ENCODE results near the gene FRMD5. TPM values are rescaled to one million over a fixed set of nuclear protein-coding genes. Genes with fewer than 3 reads are reported as not detected.
A peak's percentile ranks its signal among the peaks of the same experiment; 100 is the strongest.

Gene FRMD5
- total and polyA plus RNA-seq, 11 donors = 12.5 to 110 (median 55.7) TPM

DNA sequence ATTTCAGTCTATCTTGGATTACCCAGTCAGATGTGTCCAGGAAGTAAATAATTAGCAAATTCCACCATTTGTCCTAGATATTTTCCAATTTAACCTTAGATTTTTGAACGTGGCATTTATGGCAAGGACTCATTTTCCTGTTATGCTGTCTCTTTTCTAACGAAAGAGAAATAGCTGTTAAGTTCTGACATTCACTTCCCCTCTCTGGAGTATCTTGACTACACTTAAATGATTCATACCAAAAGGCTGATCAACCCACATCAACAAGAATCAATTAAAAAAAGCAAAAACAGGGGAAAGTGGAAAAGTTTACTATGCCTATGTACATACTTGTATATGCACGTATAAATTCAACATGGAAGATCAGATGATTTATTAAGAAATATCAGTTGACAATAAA, 149.9 kb downstream of the FRMD5 start:
- WGBS, 4 donors = 54 to 61% (median 58%) methylated on average over 3 of the region's 3 CpGs
- peaks cover 0 to 7% (median 0%) of the 10 kb centered on the region in 12 donors for H3K4me1 ChIP-seq
- ATAC-seq (no peak), DNase-seq (no peak)
- no peak overlapping the region for H3K27ac ChIP-seq
- no peaks in the 10 kb centered on the region for H3K36me3 ChIP-seq
- no peaks in the 10 kb centered on the region for H3K27me3 ChIP-seq
- peaks cover 0 to 5% (median 0%) of the 10 kb centered on the region in 12 donors for H3K9me3 ChIP-seq
- TF ChIP-seq CTCF (IDR thresholded peaks at IDR 0.05) = no peak
- TF ChIP-seq POLR2A (IDR thresholded peaks at IDR 0.05) = no peak
- H3K4me3 ChIP-seq = no peak overlapping the region
- intact Hi-C loops (cut with DNase I) = no loop called here

DNA sequence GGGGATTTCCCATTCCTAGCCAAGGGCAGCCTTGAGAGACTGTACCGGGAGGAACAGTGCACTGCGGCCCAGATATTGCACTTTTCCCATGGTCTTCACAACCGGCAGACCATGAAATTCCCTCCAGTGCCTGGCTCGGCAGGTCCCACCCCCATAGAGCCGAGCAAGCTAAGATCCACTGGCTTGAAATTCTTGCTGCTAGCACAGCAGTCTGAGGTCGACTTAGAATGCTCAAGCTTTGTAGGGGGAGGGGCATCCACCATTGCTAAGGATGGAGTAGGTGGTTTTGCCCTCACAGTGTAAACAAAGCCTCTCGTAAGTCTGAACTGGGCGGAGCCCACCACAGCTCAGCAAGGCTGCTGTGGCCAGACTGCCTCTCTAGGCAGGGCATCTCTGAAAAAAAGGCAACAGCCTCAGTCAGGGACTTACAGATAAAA, 156.3 kb downstream of the FRMD5 start:
- no peak for DNase-seq
- Histone ChIP-seq H3K4me3 (no peak overlapping the region), H3K27ac (no peak overlapping the region), H3K27me3 (peaks cover 0 to 6% (median 0%) of the 10 kb centered on the region in 9 donors), H3K9me3 (peaks cover 0 to 5% (median 0%) of the 10 kb centered on the region in 12 donors), H3K4me1 (peaks cover 0 to 24% (median 1%) of the 10 kb centered on the region in 12 donors), H3K36me3 (no peaks in the 10 kb centered on the region)
- no peak for ATAC-seq
- intact Hi-C loops (cut with DNase I) = loop anchor here in 4 of 10 donors (10.0 kb wide), 3 partner anchors 114 to 134 kb away; no protein-coding TSS in a partner anchor
- 38 to 51% (median 50%) methylated on average over 5 to 8 of the region's 8 CpGs for WGBS, 4 donors
- TF ChIP-seq CTCF (IDR thresholded peaks at IDR 0.05) (no peak), POLR2A (IDR thresholded peaks at IDR 0.05) (no peak)

DNA sequence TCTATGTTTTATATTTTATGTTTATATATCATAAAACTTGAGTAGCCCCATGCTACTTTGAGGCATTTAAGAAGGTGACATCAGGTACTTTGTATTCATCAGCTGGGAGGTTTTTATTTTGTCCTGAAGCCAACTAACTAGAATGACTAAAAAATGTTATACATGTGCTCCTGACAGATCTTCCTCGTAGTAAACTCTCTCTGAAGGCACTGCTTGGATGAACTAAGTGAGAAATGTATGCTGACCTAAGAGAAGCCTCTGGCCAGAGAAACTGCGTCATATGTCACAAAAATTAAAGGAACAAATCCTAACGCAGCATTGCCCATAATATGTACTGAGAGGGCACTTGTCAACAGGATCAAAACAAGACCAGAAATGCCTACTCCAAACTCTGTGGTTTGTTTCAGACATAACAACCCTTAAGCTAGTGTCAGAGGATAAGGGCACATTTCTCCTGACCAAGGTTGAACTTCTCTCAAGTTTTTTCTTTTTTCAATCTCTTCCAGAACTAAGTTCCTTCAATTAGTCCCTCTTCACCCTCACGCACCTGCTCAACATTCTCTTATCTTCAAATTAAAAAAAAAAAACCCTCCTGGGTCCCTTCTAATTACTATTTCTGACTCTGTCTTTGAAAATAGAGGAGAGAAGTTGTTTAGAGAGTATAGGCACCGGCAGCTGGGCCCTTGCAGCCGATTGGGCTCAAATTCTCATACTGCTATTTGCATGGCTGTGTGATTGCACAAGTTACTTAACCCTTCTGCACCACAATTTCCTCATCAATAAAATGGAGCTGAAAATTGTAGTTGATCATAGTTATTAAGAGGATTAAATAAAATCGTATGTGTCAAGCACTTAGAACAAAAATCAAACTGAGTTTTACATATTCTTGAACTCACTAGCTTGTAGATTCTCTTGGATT, 159.0 kb downstream of the FRMD5 start:
- Histone ChIP-seq H3K27ac (peak overlapping the region in 1 of 12 donors; percentile 14), H3K27me3 (peaks cover 0 to 6% (median 0%) of the 10 kb centered on the region in 9 donors), H3K4me1 (peaks cover 0 to 25% (median 1%) of the 10 kb centered on the region in 12 donors), H3K9me3 (peaks cover 0 to 3% (median 0%) of the 10 kb centered on the region in 12 donors), H3K36me3 (no peaks in the 10 kb centered on the region), H3K4me3 (no peak overlapping the region)
- 61 to 62% (median 61%) methylated on average over 7 of the region's 7 CpGs for WGBS, 4 donors
- DNase-seq (no peak), ATAC-seq (no peak)
- TF ChIP-seq POLR2A (IDR thresholded peaks at IDR 0.05) (no peak), CTCF (IDR thresholded peaks at IDR 0.05) (no peak)
- intact Hi-C loops (cut with DNase I) = loop anchor here in 4 of 10 donors (10.0 kb wide), 3 partner anchors 111 to 131 kb away; no protein-coding TSS in a partner anchor
